CD8-positive, alpha-beta memory T cell (primary cell): ENCODE data around the gene BAZ1B. TPM values are rescaled to one million over a fixed set of nuclear protein-coding genes. Genes with fewer than 3 reads are reported as not detected.
"Not testable (repeated sequence)": the region's sequence is repeated elsewhere in the genome, so short reads cannot be mapped to it uniquely, and the experiment has no call there.

Experiments
- CTCF ChIA-PET: fragments of 350-600 bp; sonication (Branson Sonifier 250); formaldehyde crosslinking; loops from one replicate; lab custom pipeline; 2021; ENCODE audit warnings: antibody characterized with exemption; lab: Charles Lee
- POLR2A ChIA-PET: fragments of 350-600 bp; sonication (Branson Sonifier 250); formaldehyde crosslinking; loops from one replicate; lab custom pipeline; 2021; ENCODE audit warnings: antibody characterized with exemption; lab: Charles Lee
- DNase-seq, 5 donors: peaks; one replicate each; pipeline versions ENCODE4 v3.0.0 to v3.0.0-alpha.2; 2020 to 2022; ENCODE audit warnings: mixed read lengths in 1 of 5
- H3K27ac ChIP-seq: one replicate; pipeline ENCODE4 v1.7.0; 2013; ENCODE audit warnings: low read depth, mild to moderate bottlenecking, low read length, moderate library complexity
- H3K27me3 ChIP-seq: 2 replicates; pipeline ENCODE4 v1.7.0; 2013; ENCODE audit warnings: low read length, mild to moderate bottlenecking; ENCODE audit not compliant: insufficient read depth, poor library complexity, severe bottlenecking
- H3K36me3 ChIP-seq: 2 replicates; pipeline ENCODE4 v1.7.0; 2013; ENCODE audit warnings: mild to moderate bottlenecking, low read length, moderate library complexity; ENCODE audit not compliant: insufficient read depth
- H3K4me1 ChIP-seq: 2 replicates; pipeline ENCODE4 v1.7.0; 2013; ENCODE audit warnings: mild to moderate bottlenecking, low read length, moderate library complexity; ENCODE audit not compliant: insufficient read depth
- H3K4me3 ChIP-seq: 2 replicates; pipeline ENCODE4 v1.7.0; 2013; ENCODE audit warnings: mild to moderate bottlenecking, low read length
- H3K9me3 ChIP-seq: 2 replicates; pipeline ENCODE4 v1.7.0; 2013; ENCODE audit warnings: mild to moderate bottlenecking, low read length
- H3K27ac Mint-ChIP-seq, 8 donors: one replicate each; pipeline ENCODE4 v1.8.0; 2020 to 2021; ENCODE audit warnings: mixed read lengths in 8 of 8, mild to moderate bottlenecking in 6 of 8, inconsistent platforms in 3 of 8, moderate library complexity in 3 of 8
- H3K27me3 Mint-ChIP-seq, 2 donors: one replicate each; pipeline ENCODE4 v1.8.0; 2020 to 2021; ENCODE audit warnings: mixed read lengths in 2 of 2, mild to moderate bottlenecking in 1 of 2, moderate library complexity in 1 of 2
- H3K36me3 Mint-ChIP-seq, 3 donors: one replicate each; pipeline ENCODE4 v1.8.0; 2020 to 2021; ENCODE audit warnings: mixed read lengths in 3 of 3, inconsistent platforms in 1 of 3, mild to moderate bottlenecking in 1 of 3
- H3K4me1 Mint-ChIP-seq, 3 donors: one replicate each; pipeline ENCODE4 v1.8.0; 2020 to 2021; ENCODE audit warnings: mixed read lengths in 3 of 3, inconsistent platforms in 1 of 3, mild to moderate bottlenecking in 1 of 3
- H3K4me3 Mint-ChIP-seq, 7 donors: one replicate each; pipeline ENCODE4 v1.8.0; 2020 to 2021; ENCODE audit warnings: mixed read lengths in 7 of 7, mild to moderate bottlenecking in 6 of 7, moderate library complexity in 4 of 7, inconsistent platforms in 2 of 7
- H3K9me3 Mint-ChIP-seq, 5 donors: one replicate each; pipeline ENCODE4 v1.8.0; 2020 to 2022; ENCODE audit warnings: mixed read lengths in 5 of 5, mild to moderate bottlenecking in 3 of 5, moderate library complexity in 2 of 5, inconsistent platforms in 1 of 5
- polyA plus RNA-seq: library from polyadenylated mRNA; unstranded; fragments of 300-500 nt; fragmentation: Illumina TruSeq; gene quantifications from one replicate; pipeline ENCODE4 v1.2.3, GENCODE V29; 2021
- total RNA-seq, 2 experiments: library from RNA; stranded (reverse); gene quantifications; one replicate each; pipeline ENCODE4 v1.2.3, GENCODE V29; 2021

BAZ1B gene
- total and polyA plus RNA-seq, 3 experiments from 2014 or later, result 31.1 to 118 (median 112) TPM

DNA sequence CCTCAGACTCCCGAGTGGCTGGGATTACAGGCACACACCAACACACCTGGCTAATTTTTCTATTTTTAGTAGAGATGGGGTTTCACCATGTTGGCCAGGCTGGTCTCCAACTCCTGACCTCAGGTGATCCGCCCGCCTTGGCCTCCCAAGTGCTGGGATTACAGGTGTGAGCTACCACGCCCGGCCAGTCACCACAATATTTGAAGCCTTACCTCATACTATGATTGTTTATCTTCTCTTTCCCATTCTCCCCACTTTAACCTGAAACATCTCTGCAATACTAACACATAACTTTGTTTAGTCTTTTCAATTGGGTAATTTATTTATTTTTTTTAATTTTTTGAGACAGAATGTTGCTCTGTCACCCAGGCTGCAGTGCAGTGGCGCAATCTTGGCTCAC lies 55.0 kb downstream of the BAZ1B start:
- CTCF ChIA-PET, POLR2A ChIA-PET, DNase-seq, H3K9me3 Mint-ChIP-seq, H3K4me1 ChIP-seq, H3K27me3 Mint-ChIP-seq, H3K4me1 Mint-ChIP-seq, H3K9me3 ChIP-seq, H3K27me3 ChIP-seq, H3K4me3 ChIP-seq, H3K27ac ChIP-seq: not testable (repeated sequence)
- peak overlapping the region in 2 of 8 donors; percentile 50 to 68 for H3K27ac Mint-ChIP-seq
- peak overlapping the region in 1 of 7 donors; percentile 27 for H3K4me3 Mint-ChIP-seq
- H3K36me3 ChIP-seq, result peaks cover 61% of the 10 kb centered on the region
- peaks cover 12 to 91% (median 27%) of the 10 kb centered on the region in 3 donors for H3K36me3 Mint-ChIP-seq

DNA sequence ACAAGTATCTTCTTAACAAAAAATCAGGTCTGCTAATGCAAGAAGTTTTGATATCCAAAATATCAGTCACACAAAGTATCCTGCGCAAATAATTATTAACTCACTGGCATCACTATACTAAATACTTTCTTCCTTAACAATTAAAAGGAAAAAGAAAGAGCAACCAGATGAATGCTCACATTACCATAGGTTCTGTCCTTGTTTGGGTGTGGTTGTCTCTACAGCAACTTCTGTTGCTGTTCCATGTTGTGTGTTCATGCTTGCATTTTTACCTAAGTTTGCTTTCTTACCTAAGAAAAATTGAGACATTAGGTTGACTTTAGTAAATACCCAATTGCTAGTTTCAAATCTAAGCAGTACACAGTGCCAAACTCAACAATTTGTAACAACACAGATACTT lies 56.0 kb downstream of the BAZ1B start:
- Mint-ChIP-seq H3K36me3 (peaks cover 12 to 93% (median 28%) of the 10 kb centered on the region in 3 donors), H3K4me1 (peaks cover 0 to 5% (median 0%) of the 10 kb centered on the region in 3 donors), H3K27ac (peak overlapping the region in 2 of 8 donors; percentile 9 to 32), H3K27me3 (no peaks in the 10 kb centered on the region), H3K4me3 (no peak overlapping the region), H3K9me3 (no peaks in the 10 kb centered on the region)
- DNase-seq, result no peak
- no peak overlapping the region for H3K27ac ChIP-seq
- POLR2A ChIA-PET, result no interaction called here
- peaks cover 67% of the 10 kb centered on the region for H3K36me3 ChIP-seq
- H3K27me3 ChIP-seq, result no peaks in the 10 kb centered on the region
- H3K9me3 ChIP-seq, result no peaks in the 10 kb centered on the region
- H3K4me1 ChIP-seq, result no peaks in the 10 kb centered on the region
- no peak overlapping the region for H3K4me3 ChIP-seq
- CTCF ChIA-PET, result no interaction called here

GRCh38 chr7:73463966-73464365 lies 58.1 kb downstream of the BAZ1B start:
- Mint-ChIP-seq H3K4me3 (no peak overlapping the region), H3K27me3 (no peaks in the 10 kb centered on the region), H3K27ac (peak overlapping the region in 3 of 8 donors; percentile 3 to 37 (median 29)), H3K4me1 (peaks cover 0 to 5% (median 0%) of the 10 kb centered on the region in 3 donors), H3K9me3 (no peaks in the 10 kb centered on the region), H3K36me3 (peaks cover 8 to 88% (median 25%) of the 10 kb centered on the region in 3 donors)
- CTCF ChIA-PET, result no interaction called here
- Histone ChIP-seq H3K27ac (no peak overlapping the region), H3K36me3 (peaks cover 56% of the 10 kb centered on the region), H3K4me1 (no peaks in the 10 kb centered on the region), H3K27me3 (no peaks in the 10 kb centered on the region), H3K4me3 (no peak overlapping the region), H3K9me3 (no peaks in the 10 kb centered on the region)
- DNase-seq, result no peak
- POLR2A ChIA-PET, result no interaction called here

DNA sequence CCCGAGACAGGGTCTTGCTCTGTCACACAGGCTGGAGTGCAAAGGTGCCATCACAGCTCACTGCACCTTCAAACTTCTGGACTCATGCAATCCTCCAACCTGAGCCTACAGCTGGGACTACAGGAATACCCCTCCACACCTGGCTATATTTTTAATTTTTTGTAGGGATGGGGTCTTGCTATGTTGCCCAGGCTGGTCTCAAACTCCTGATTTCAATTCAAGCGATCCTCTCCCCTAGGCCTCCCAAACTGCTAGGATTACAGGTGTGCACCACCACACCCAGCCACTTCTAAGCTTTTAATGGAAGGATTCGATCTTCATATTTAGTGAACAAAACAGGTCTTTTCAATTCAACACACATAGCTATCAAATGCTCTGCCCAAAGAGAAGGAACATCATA lies 58.8 kb downstream of the BAZ1B start:
- Mint-ChIP-seq H3K4me1 (peaks cover 0 to 5% (median 0%) of the 10 kb centered on the region in 3 donors), H3K36me3 (peaks cover 8 to 87% (median 22%) of the 10 kb centered on the region in 3 donors), H3K9me3 (no peaks in the 10 kb centered on the region), H3K27ac (peak overlapping the region in 3 of 8 donors; percentile 3 to 80 (median 17)), H3K27me3 (no peaks in the 10 kb centered on the region), H3K4me3 (no peak overlapping the region)
- no peak for DNase-seq
- no peaks in the 10 kb centered on the region for H3K4me1 ChIP-seq
- H3K4me3 ChIP-seq, result no peak overlapping the region
- POLR2A ChIA-PET, result no interaction called here
- H3K9me3 ChIP-seq, result no peaks in the 10 kb centered on the region
- H3K27me3 ChIP-seq, result no peaks in the 10 kb centered on the region
- H3K36me3 ChIP-seq, result peaks cover 50% of the 10 kb centered on the region
- no peak overlapping the region for H3K27ac ChIP-seq
- CTCF ChIA-PET, result interaction anchor here (0.8 kb wide), 1 partner anchor 12 kb away, joined by 4 read pairs; no protein-coding TSS in a partner anchor

- ChIA-PET CTCF (no interaction called here), POLR2A (no interaction called here)
- Mint-ChIP-seq H3K4me3 (no peak overlapping the region), H3K9me3 (no peaks in the 10 kb centered on the region), H3K27me3 (no peaks in the 10 kb centered on the region), H3K27ac (peak overlapping the region in 2 of 8 donors; percentile 32 to 82), H3K36me3 (peaks cover 8 to 90% (median 31%) of the 10 kb centered on the region in 3 donors), H3K4me1 (peaks cover 0 to 5% (median 3%) of the 10 kb centered on the region in 3 donors)
- no peak for DNase-seq
- H3K4me3 ChIP-seq, result no peak overlapping the region
- H3K9me3 ChIP-seq, result no peaks in the 10 kb centered on the region
- H3K4me1 ChIP-seq, result no peaks in the 10 kb centered on the region
- H3K27me3 ChIP-seq, result no peaks in the 10 kb centered on the region
- H3K36me3 ChIP-seq, result peaks cover 52% of the 10 kb centered on the region
- no peak overlapping the region for H3K27ac ChIP-seq
Observed at GRCh38 chr7:73461782-73462285, 60.3 kb downstream of the BAZ1B start.

DNA sequence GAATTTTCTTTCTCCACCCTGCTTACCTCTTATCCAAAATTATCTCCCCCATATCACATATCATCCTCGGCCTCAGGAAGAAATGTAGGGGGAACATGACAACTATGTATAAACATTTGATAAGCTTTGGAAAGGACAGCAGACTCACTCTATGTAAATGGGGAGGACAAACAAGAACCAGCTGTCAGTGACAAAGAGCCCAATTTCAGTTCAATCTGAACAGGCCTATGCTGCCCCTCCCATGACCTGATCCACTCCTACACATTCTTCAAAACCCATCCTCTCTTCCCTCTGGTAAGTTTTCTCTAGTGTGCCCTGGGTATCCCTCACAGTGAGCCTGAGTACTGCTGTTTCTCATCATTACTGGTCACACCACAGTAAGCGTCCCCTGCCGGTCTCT lies 67.7 kb downstream of the BAZ1B start:
- CTCF ChIA-PET, result interaction anchor here (1.3 kb wide), 1 partner anchor 19 kb away, joined by 3 read pairs; no protein-coding TSS in a partner anchor
- no peak for DNase-seq
- H3K4me1 Mint-ChIP-seq, result peaks cover 0 to 12% (median 0%) of the 10 kb centered on the region in 3 donors
- Histone ChIP-seq H3K4me1 (no peaks in the 10 kb centered on the region), H3K36me3 (peaks cover 40% of the 10 kb centered on the region), H3K4me3 (no peak overlapping the region), H3K9me3 (no peaks in the 10 kb centered on the region), H3K27ac (no peak overlapping the region), H3K27me3 (no peaks in the 10 kb centered on the region)
- POLR2A ChIA-PET, result no interaction called here
- H3K4me3 Mint-ChIP-seq, result no peak overlapping the region
- no peaks in the 10 kb centered on the region for H3K27me3 Mint-ChIP-seq
- H3K36me3 Mint-ChIP-seq, result peaks cover 3 to 84% (median 23%) of the 10 kb centered on the region in 3 donors
- no peaks in the 10 kb centered on the region for H3K9me3 Mint-ChIP-seq
- H3K27ac Mint-ChIP-seq, result peak overlapping the region in 4 of 8 donors; percentile 18 to 81 (median 50)

DNA sequence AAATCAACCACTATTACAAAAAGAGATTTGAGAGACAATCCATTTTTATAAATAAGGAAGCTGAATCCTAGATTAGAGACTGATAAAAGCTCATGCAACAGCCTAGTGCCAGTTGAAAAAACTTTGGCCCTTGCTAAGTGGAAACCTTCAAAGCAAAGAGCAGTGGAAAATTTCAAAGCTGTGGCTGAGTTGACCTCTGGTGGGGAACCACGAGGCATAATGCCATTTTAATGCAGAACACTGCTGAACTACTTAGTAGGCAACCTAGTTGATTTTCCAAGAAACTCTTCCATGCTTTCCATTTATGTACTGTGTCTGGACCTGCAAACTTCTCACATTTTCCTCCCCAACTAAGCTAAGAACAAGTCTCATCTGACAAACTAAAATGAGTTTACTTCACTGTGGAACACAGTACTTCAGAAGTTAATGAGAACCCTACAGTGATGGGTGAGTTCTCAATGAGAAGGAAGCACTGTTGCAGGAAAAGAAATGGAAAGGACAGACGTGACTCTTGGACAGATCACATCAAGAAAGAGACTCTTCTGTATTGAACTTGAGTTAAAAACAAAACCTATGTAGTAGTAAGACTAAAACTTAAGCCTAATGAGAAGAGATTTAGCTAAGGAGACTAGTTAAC lies 69.0 kb downstream of the BAZ1B start:
- CTCF ChIA-PET, result interaction anchor here (0.6 to 1.9 kb wide), 4 partner anchors 20 to 947 kb away, joined by 3 to 7 read pairs (median 3); no protein-coding TSS in a partner anchor
- Histone ChIP-seq H3K4me3 (no peak overlapping the region), H3K9me3 (no peaks in the 10 kb centered on the region), H3K27me3 (no peaks in the 10 kb centered on the region), H3K27ac (no peak overlapping the region), H3K36me3 (peaks cover 49% of the 10 kb centered on the region), H3K4me1 (no peaks in the 10 kb centered on the region)
- no peak overlapping the region for H3K4me3 Mint-ChIP-seq
- no peaks in the 10 kb centered on the region for H3K9me3 Mint-ChIP-seq
- POLR2A ChIA-PET, result interaction anchor here (0.6 kb wide), 1 partner anchor 125 kb away, joined by 5 read pairs; the partner anchor contains the start of gene TBL2
- peak overlapping the region in 3 of 8 donors; percentile 24 to 54 (median 33) for H3K27ac Mint-ChIP-seq
- H3K4me1 Mint-ChIP-seq, result peaks cover 5 to 20% (median 7%) of the 10 kb centered on the region in 3 donors
- H3K27me3 Mint-ChIP-seq, result no peaks in the 10 kb centered on the region
- H3K36me3 Mint-ChIP-seq, result peaks cover 3 to 85% (median 26%) of the 10 kb centered on the region in 3 donors
- no peak for DNase-seq

DNA sequence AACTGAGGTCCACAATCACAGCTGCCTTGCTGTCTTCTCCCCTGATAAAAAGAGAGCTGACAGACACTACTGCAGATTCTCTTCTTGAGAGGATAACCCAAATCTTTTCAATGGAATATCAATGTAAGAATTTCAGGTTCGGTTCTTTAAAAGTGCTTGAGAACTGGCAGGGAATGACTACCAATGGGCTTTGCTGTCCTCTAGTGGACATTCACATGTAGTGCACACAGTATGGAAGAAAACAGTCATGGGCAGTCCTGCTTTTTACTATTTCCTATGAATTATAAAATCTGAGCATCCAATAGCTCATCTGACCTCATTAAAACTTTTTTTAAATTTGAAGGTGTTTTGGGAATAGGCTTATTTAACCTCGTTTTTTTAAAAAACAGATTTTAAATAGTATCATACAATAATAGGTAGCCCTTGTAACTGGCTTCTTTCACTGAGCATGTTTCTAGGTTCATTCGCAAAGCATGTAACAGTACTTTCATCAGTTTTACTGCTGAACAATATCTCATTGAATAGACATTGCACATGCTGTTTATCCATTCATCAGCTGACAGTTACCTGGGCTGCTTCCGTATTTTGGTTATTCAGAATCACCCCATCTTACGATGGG lies 70.2 kb downstream of the BAZ1B start:
- Histone ChIP-seq H3K9me3 (no peaks in the 10 kb centered on the region), H3K4me1 (no peaks in the 10 kb centered on the region), H3K36me3 (peaks cover 52% of the 10 kb centered on the region), H3K4me3 (no peak overlapping the region), H3K27ac (no peak overlapping the region), H3K27me3 (no peaks in the 10 kb centered on the region)
- Mint-ChIP-seq H3K27ac (no peak overlapping the region), H3K4me3 (no peak overlapping the region), H3K4me1 (peaks cover 5 to 17% (median 7%) of the 10 kb centered on the region in 3 donors), H3K36me3 (peaks cover 3 to 85% (median 24%) of the 10 kb centered on the region in 3 donors), H3K27me3 (no peaks in the 10 kb centered on the region), H3K9me3 (no peaks in the 10 kb centered on the region)
- ChIA-PET CTCF (interaction anchor here (0.6 to 1.9 kb wide), 12 partner anchors 8 to 624 kb away, joined by 3 to 7 read pairs (median 4); partner anchors contain the start of gene TYW1B), POLR2A (no interaction called here)
- DNase-seq, result peak in 2 of 5 donors; percentile 39 to 56
